WTC11 (cell line): ENCODE data around the gene MYOM1. TPM values are rescaled to one million over a fixed set of nuclear protein-coding genes. Genes with fewer than 3 reads are reported as not detected.

Experiments
- ATAC-seq: fragments of 200-7000 bp; cut with Tn5 transposase; 2 replicates; pipeline ENCODE4 v1.10.0; 2021; ENCODE audit warnings: mild to moderate bottlenecking, moderate library complexity
- CTCF ChIA-PET: fragments of 300-600 bp; sonication (Branson Sonifier 250); formaldehyde crosslinking; loops from one replicate; lab custom pipeline; 2021; ENCODE audit warnings: antibody characterized with exemption; lab: Charles Lee
- POLR2A ChIA-PET: fragments of 350-600 bp; sonication (Branson Sonifier 250); formaldehyde crosslinking; loops from one replicate; lab custom pipeline; 2021; ENCODE audit warnings: antibody characterized with exemption; lab: Charles Lee
- DNase-seq: peaks from one replicate; pipeline ENCODE4 v3.0.0; 2021; ENCODE audit warnings: low spot score
- H3K27ac Mint-ChIP-seq: 2 replicates; pipeline ENCODE4 v1.8.0; 2021; ENCODE audit warnings: mixed read lengths
- H3K27me3 Mint-ChIP-seq: 2 replicates; pipeline ENCODE4 v1.8.0; 2021; ENCODE audit warnings: low read depth, mild to moderate bottlenecking, moderate library complexity, mixed read lengths
- H3K36me3 Mint-ChIP-seq: 2 replicates; pipeline ENCODE4 v1.8.0; 2021; ENCODE audit warnings: mixed read lengths
- H3K4me1 Mint-ChIP-seq: 2 replicates; pipeline ENCODE4 v1.8.0; 2022; ENCODE audit warnings: mixed read lengths
- H3K4me3 Mint-ChIP-seq: 2 replicates; pipeline ENCODE4 v1.8.0; 2021; ENCODE audit warnings: mild to moderate bottlenecking, moderate library complexity, mixed read lengths
- H3K9me3 Mint-ChIP-seq: 2 replicates; pipeline ENCODE4 v1.8.0; 2021; ENCODE audit warnings: mixed read lengths
- ATF1 ChIP-seq: sonication (generic); formaldehyde crosslinking; IDR thresholded peaks from 2 replicates; pipeline ENCODE4 v1.8.1; 2023; ENCODE audit warnings: mild to moderate bottlenecking, moderate library complexity, missing genetic modification reagents
- ATF2 ChIP-seq: sonication (generic); formaldehyde crosslinking; IDR thresholded peaks from 2 replicates; pipeline ENCODE4 v1.8.1; 2022; ENCODE audit warnings: low read depth, missing genetic modification reagents, borderline replicate concordance
- CBFB ChIP-seq: sonication (generic); formaldehyde crosslinking; IDR thresholded peaks from 2 replicates; pipeline ENCODE4 v1.8.1; 2022; ENCODE audit warnings: mild to moderate bottlenecking, low read depth, missing genetic modification reagents
- ELF4 ChIP-seq: sonication (generic); formaldehyde crosslinking; IDR thresholded peaks from 2 replicates; pipeline ENCODE4 v1.8.1; 2022; ENCODE audit warnings: low read depth, mild to moderate bottlenecking, moderate library complexity, missing genetic modification reagents
- GABPB1 ChIP-seq: sonication (generic); formaldehyde crosslinking; IDR thresholded peaks from 2 replicates; pipeline ENCODE4 v1.8.1; 2023; ENCODE audit warnings: mild to moderate bottlenecking, missing genetic modification reagents
- MYBL2 ChIP-seq: sonication (generic); formaldehyde crosslinking; IDR thresholded peaks from 2 replicates; pipeline ENCODE4 v1.8.1; 2023; ENCODE audit warnings: mild to moderate bottlenecking, moderate library complexity, missing genetic modification reagents
- NFATC4 ChIP-seq: fragments of 250-450 bp; sonication (Bioruptor Pico); IDR thresholded peaks from 2 replicates; pipeline ENCODE4 v1.9.0; 2021; ENCODE audit warnings: mild to moderate bottlenecking
- NFE2L1 ChIP-seq: sonication (generic); formaldehyde crosslinking; IDR thresholded peaks from 2 replicates; pipeline ENCODE4 v1.8.1; 2023; ENCODE audit warnings: missing genetic modification reagents
- NFYB ChIP-seq: sonication (generic); formaldehyde crosslinking; conservative IDR thresholded peaks from 2 replicates; pipeline ENCODE4 v1.8.0; 2022; ENCODE audit warnings: low read depth, missing genetic modification reagents
- NR3C1 ChIP-seq: sonication (generic); formaldehyde crosslinking; conservative IDR thresholded peaks from 2 replicates; pipeline ENCODE4 v1.8.1; 2023; ENCODE audit warnings: low read depth, mild to moderate bottlenecking, missing genetic modification reagents
- TEAD1 ChIP-seq: sonication (generic); formaldehyde crosslinking; IDR thresholded peaks from 2 replicates; pipeline ENCODE4 v1.8.0; 2022; ENCODE audit warnings: mild to moderate bottlenecking, missing genetic modification reagents
- USF2 ChIP-seq: sonication (generic); formaldehyde crosslinking; IDR thresholded peaks from 2 replicates; pipeline ENCODE4 v1.8.1; 2023; ENCODE audit warnings: mild to moderate bottlenecking, missing genetic modification reagents, moderate library complexity
- ZNF138 ChIP-seq: sonication (generic); formaldehyde crosslinking; conservative IDR thresholded peaks from 2 replicates; pipeline ENCODE4 v1.8.1; 2022; ENCODE audit warnings: mild to moderate bottlenecking, moderate library complexity, missing genetic modification reagents
- ZNF263 ChIP-seq: sonication (generic); formaldehyde crosslinking; IDR thresholded peaks from 2 replicates; pipeline ENCODE4 v1.8.1; 2022; ENCODE audit warnings: low read depth, mild to moderate bottlenecking, moderate library complexity, missing genetic modification reagents
- ZNF317 ChIP-seq: sonication (generic); formaldehyde crosslinking; IDR thresholded peaks from 2 replicates; pipeline ENCODE4 v1.8.1; 2023; ENCODE audit warnings: low read depth, mild to moderate bottlenecking, moderate library complexity, missing genetic modification reagents, borderline replicate concordance
- ZNF396 ChIP-seq: fragments of 250-450 bp; sonication (Bioruptor Pico); IDR thresholded peaks from 2 replicates; pipeline ENCODE4 v1.8.0; 2021; ENCODE audit warnings: mild to moderate bottlenecking, moderate library complexity, borderline replicate concordance
- ZNF416 ChIP-seq: fragments of 250-450 bp; sonication (Bioruptor Pico); IDR thresholded peaks from 2 replicates; pipeline ENCODE4 v1.9.0; 2021; ENCODE audit warnings: mild to moderate bottlenecking, inconsistent platforms
- ZSCAN18 ChIP-seq: fragments of 250-450 bp; sonication (Bioruptor Pico); IDR thresholded peaks from 2 replicates; pipeline ENCODE4 v2.1.2; 2022; ENCODE audit warnings: mild to moderate bottlenecking, moderate library complexity
- total RNA-seq: library from RNA; stranded (reverse); gene quantifications from 3 replicates; pipeline ENCODE4 v1.2.3, GENCODE V29; 2021
- TF ChIP-seq, protein P1 (sequence below): fragments of 200-600 bp; IDR thresholded peaks from 2 replicates; pipeline ENCODE4 v1.8.0; 2022; ENCODE audit warnings: antibody characterized with exemption
- TF ChIP-seq, protein P2 (sequence below): fragments of 250-450 bp; sonication (Bioruptor Pico); IDR thresholded peaks from 2 replicates; pipeline ENCODE4 v1.9.0; 2021; ENCODE audit warnings: moderate library complexity, mild to moderate bottlenecking, inconsistent platforms, borderline replicate concordance
- TF ChIP-seq, protein P3 (sequence below): sonication (generic); formaldehyde crosslinking; IDR thresholded peaks from 2 replicates; pipeline ENCODE4 v1.8.1; 2022; ENCODE audit warnings: missing genetic modification reagents, borderline replicate concordance
- TF ChIP-seq, protein P4 (sequence below): sonication (generic); formaldehyde crosslinking; conservative IDR thresholded peaks from 2 replicates; pipeline ENCODE4 v1.8.1; 2022; ENCODE audit warnings: mild to moderate bottlenecking, missing genetic modification reagents
- TF ChIP-seq, protein P5 (sequence below): sonication (generic); formaldehyde crosslinking; IDR thresholded peaks from 2 replicates; pipeline ENCODE4 v1.8.1; 2022; ENCODE audit warnings: low read depth, mild to moderate bottlenecking, moderate library complexity, missing genetic modification reagents, borderline replicate concordance

Gene MYOM1
- total RNA-seq, 1 experiment from 2014 or later, result 0.35 TPM

GRCh38 chr18:3062798-3063680 lies 156.7 kb downstream of the MYOM1 start:
- ChIA-PET CTCF (interaction anchor here (0.6 to 3.5 kb wide), 41 partner anchors 9 to 1488 kb away, joined by 3 to 25 read pairs (median 4); partner anchors contain the start of gene MYOM1), POLR2A (no interaction called here)
- H3K36me3 Mint-ChIP-seq, result no peaks in the 10 kb centered on the region
- H3K9me3 Mint-ChIP-seq, result peaks cover 4% of the 10 kb centered on the region
- H3K4me3 Mint-ChIP-seq, result no peak overlapping the region
- H3K27me3 Mint-ChIP-seq, result no peaks in the 10 kb centered on the region
- no peak for TF ChIP-seq NFYB (CRISPR knock-in tag)
- no peak for TF ChIP-seq USF2
- peak; percentile 35; the same call in 1 of the 2 replicates for TF ChIP-seq GABPB1 (CRISPR knock-in tag)
- no peak for TF ChIP-seq CBFB (CRISPR knock-in tag)
- no peak for TF ChIP-seq ZNF263 (CRISPR knock-in tag)
- no peak for TF ChIP-seq ELF4 (CRISPR knock-in tag)
- TF ChIP-seq, protein P1, sequence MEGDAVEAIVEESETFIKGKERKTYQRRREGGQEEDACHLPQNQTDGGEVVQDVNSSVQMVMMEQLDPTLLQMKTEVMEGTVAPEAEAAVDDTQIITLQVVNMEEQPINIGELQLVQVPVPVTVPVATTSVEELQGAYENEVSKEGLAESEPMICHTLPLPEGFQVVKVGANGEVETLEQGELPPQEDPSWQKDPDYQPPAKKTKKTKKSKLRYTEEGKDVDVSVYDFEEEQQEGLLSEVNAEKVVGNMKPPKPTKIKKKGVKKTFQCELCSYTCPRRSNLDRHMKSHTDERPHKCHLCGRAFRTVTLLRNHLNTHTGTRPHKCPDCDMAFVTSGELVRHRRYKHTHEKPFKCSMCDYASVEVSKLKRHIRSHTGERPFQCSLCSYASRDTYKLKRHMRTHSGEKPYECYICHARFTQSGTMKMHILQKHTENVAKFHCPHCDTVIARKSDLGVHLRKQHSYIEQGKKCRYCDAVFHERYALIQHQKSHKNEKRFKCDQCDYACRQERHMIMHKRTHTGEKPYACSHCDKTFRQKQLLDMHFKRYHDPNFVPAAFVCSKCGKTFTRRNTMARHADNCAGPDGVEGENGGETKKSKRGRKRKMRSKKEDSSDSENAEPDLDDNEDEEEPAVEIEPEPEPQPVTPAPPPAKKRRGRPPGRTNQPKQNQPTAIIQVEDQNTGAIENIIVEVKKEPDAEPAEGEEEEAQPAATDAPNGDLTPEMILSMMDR, result peak; percentile 17; the same call in 1 of the 2 replicates
- TF ChIP-seq MYBL2 (CRISPR knock-in tag), result no peak
- no peak for TF ChIP-seq ZSCAN18 (CRISPR knock-in tag)
- peaks cover 12% of the 10 kb centered on the region for H3K4me1 Mint-ChIP-seq
- no peak overlapping the region for H3K27ac Mint-ChIP-seq
- DNase-seq (peak; percentile 80), ATAC-seq (peak; percentile 95)

DNA sequence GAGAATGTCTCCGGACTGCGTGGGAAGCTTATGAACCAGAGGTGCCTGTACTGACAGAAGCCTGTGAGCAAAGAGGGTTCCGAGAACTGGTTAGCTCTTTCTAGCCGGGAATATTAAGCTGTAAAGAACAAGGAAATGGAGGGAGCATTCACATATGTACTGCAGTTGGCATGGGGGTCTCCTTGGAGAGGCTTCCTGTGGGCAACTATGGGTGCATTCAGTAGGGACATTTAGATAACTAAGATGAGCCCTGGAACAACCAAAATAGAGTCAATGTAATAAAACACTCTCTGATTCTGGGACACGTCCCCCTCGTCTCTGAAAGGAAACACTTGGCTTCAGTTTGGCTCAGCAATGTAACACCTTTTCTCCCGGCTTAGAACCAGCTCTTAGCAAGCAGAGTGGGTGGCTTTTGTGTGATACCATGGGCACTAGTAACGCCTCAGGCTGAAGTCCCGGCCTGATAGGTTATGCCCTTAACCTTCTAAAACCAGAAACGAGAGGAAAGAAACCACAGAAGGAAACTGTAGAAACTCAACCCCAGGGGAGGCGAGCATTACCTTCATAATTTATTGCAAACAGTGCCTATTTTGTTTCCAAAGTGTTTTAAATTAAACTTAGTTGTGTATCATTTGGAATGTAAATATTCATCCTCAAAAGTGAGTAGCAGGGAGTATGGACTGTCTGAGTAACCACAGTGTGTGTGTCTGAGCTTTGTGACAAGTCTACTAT lies 158.0 kb downstream of the MYOM1 start:
- DNase-seq (no peak), ATAC-seq (no peak)
- Mint-ChIP-seq H3K4me3 (no peak overlapping the region), H3K4me1 (peaks cover 12% of the 10 kb centered on the region), H3K9me3 (peaks cover 4% of the 10 kb centered on the region), H3K27ac (no peak overlapping the region), H3K27me3 (no peaks in the 10 kb centered on the region), H3K36me3 (no peaks in the 10 kb centered on the region)
- POLR2A ChIA-PET, result no interaction called here
- CTCF ChIA-PET, result interaction anchor here (0.9 to 3.5 kb wide), 5 partner anchors 25 to 709 kb away, joined by 3 to 18 read pairs (median 3); no protein-coding TSS in a partner anchor
- TF ChIP-seq, protein P2, sequence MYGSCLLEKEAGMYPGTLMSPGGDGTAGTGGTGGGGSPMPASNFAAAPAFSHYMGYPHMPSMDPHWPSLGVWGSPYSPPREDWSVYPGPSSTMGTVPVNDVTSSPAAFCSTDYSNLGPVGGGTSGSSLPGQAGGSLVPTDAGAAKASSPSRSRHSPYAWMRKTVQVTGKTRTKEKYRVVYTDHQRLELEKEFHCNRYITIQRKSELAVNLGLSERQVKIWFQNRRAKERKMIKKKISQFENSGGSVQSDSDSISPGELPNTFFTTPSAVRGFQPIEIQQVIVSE, result no peak
- TF ChIP-seq ATF1 (CRISPR knock-in tag) (no peak), ZNF138 (no peak), ZNF416 (CRISPR knock-in tag) (no peak), NR3C1 (CRISPR knock-in tag) (no peak), ATF2 (CRISPR knock-in tag) (no peak), ELF4 (CRISPR knock-in tag) (no peak), ZNF396 (CRISPR knock-in tag) (no peak), NFATC4 (CRISPR knock-in tag) (no peak), ZNF317 (CRISPR knock-in tag) (no peak), TEAD1 (CRISPR knock-in tag) (no peak), NFE2L1 (CRISPR knock-in tag) (no peak)
- TF ChIP-seq, protein P3, sequence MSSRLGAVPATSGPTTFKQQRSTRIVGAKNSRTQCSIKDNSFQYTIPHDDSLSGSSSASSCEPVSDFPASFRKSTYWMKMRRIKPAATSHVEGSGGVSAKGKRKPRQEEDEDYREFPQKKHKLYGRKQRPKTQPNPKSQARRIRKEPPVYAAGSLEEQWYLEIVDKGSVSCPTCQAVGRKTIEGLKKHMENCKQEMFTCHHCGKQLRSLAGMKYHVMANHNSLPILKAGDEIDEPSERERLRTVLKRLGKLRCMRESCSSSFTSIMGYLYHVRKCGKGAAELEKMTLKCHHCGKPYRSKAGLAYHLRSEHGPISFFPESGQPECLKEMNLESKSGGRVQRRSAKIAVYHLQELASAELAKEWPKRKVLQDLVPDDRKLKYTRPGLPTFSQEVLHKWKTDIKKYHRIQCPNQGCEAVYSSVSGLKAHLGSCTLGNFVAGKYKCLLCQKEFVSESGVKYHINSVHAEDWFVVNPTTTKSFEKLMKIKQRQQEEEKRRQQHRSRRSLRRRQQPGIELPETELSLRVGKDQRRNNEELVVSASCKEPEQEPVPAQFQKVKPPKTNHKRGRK (CRISPR knock-in tag), result no peak
- TF ChIP-seq, protein P4, sequence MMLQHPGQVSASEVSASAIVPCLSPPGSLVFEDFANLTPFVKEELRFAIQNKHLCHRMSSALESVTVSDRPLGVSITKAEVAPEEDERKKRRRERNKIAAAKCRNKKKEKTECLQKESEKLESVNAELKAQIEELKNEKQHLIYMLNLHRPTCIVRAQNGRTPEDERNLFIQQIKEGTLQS (CRISPR knock-in tag), result no peak
- TF ChIP-seq, protein P5, sequence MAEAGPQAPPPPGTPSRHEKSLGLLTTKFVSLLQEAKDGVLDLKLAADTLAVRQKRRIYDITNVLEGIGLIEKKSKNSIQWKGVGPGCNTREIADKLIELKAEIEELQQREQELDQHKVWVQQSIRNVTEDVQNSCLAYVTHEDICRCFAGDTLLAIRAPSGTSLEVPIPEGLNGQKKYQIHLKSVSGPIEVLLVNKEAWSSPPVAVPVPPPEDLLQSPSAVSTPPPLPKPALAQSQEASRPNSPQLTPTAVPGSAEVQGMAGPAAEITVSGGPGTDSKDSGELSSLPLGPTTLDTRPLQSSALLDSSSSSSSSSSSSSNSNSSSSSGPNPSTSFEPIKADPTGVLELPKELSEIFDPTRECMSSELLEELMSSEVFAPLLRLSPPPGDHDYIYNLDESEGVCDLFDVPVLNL (CRISPR knock-in tag), result no peak
